A172 (cell line): ENCODE measurements around the gene LRRC70. TPM values are rescaled to one million over a fixed set of nuclear protein-coding genes. Genes with fewer than 3 reads are reported as not detected.
"Not testable (repeated sequence)": the region's sequence is repeated elsewhere in the genome, so short reads cannot be mapped to it uniquely, and the experiment has no call there.

Experiments used
- DNase-seq: peaks from one replicate; pipeline ENCODE4 v3.0.0-alpha.2; 2015; ENCODE audit warnings: low spot score
- total RNA-seq: library from RNA; depleted of rRNA; stranded (reverse); fragments of >200 nt; shearing (Covaris generic); gene quantifications from 2 replicates; pipeline ENCODE4 v1.2.3, GENCODE V29; 2014; rRNA removed

Gene LRRC70
- total RNA-seq, 1 experiment from 2014 or later, result 1.4 TPM

DNA sequence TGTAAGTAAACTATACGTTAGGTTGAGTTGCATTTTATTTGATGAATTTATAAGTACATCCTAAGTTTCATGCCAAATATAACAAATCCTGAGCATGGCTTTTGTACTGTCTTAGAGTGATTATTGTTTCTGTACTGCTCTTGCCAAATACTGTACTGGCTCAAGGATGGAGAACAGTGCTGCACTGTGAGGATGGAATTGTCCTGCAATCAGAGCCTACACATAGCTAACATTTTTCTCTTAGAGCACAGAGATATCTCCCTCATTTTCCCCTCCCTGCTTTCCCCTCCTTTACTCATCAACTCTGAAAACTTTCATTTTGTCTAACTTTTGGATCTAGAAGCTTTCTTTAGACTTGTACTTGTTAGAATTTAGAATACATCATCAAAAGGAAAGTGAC, 28.3 kb downstream of the LRRC70 start:
- no peak for DNase-seq

DNA sequence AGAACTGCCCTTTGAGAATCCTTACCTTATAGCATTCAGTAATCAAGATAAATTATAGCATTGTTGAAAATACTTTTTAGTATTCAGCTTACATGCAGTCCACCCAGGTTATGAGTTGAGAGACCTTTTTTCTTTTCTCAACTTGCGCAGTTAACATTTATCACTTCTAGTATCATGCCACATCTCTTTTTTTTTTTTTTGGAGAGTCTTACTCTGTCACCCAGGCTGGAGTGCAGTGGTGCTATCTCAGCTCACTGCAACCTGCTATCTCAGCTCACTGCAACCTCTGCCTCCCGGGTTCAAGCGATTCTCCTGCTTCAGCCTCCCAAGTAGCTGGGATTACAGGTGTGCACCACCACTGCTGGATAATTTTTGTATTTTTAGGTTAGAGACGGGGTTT, 29.0 kb downstream of the LRRC70 start:
- DNase-seq, result no peak

DNA sequence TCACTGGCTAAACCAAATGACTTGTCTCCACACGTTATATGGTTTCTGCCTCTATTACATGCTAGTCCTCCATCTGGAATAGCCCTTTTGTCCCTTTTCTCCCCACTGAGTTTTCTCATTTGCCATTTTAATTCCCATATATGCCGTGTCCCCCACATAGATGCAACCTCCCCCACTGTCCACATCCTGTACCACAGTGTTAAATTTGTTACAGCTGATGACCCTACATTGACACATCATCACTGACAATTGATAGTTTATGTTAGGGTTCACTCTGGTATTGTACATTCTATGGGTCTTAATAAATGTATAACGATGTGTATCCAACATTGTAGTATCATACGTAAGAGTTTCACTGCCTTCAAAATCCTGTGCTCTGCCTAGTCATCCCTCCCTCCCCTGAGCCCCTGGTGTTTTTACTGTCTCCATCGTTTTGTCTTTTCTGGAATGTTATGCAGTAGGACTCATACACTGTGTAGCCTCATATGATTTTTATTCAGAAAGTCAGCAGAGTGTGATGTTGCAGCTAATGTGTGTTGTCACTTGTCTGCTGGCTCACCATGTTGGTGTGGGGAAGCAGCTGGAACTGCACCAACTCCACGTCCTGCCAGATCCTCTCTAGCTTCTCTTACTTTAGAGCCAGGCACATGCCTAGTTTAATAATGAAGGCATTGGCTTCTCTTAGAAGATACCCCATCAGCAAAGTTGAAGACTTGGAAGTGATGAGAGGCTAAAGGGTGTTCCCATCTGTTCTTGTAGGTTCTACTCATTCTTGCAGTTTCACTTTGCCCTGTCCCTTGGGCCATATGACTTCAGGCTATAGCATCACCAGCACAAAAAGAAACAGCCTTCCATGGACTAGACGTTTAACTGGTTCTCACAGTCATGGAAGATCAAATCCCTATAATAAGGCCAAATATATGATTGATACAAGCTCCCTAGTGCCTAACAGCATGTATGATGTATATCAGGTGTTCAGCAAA, 30.2 kb downstream of the LRRC70 start:
- no peak for DNase-seq

DNA sequence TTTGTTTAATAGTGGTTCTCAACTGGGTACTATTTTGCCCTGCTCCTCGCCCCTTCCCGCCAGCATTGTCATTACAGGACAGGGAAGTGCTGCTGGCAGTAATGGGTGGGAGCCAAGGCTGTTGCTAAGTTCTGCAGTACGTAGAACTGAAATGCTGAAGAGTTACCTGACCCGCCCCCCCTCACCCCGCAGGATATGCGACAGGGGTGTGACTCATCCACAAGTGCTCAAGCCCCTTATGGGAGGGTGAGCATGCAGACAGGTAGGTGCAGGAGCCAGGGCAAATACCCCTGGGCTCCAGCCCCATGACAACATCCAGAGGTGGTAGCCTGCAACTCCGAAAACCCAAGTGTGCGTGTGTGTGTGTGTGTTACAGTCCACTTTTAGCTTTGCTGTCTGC, 35.7 kb downstream of the LRRC70 start:
- no peak for DNase-seq

DNA sequence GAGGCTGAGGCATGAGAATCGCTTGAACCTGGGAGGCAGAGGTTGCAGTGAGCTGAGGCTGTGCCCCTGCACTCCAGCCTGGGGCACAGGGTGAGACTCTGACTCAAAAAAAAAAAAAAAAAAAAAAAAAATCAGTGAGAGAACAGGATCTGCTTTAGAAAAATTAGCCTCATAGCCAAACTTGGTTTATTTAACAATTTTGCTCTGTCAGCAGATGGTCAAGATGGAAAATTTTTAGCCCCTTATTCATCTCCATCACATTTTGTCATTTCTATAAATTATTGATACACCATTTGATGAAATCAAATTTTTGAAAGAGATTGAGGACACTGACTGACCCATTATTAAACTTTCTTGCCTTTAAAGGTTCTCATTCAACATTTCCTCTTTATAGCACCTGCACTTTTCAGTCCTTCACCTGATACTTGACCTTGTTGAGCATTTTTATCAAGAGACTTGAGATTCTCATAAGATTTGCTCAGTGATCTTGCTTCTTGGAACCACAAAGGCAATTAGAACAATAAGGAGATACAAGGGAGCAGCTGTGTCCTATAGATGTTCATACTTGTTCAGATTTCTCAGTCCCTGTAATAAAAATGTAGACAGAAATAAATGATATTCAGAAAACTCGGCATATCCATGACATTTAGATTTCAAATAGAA, 38.1 kb downstream of the LRRC70 start:
- DNase-seq, result no peak

DNA sequence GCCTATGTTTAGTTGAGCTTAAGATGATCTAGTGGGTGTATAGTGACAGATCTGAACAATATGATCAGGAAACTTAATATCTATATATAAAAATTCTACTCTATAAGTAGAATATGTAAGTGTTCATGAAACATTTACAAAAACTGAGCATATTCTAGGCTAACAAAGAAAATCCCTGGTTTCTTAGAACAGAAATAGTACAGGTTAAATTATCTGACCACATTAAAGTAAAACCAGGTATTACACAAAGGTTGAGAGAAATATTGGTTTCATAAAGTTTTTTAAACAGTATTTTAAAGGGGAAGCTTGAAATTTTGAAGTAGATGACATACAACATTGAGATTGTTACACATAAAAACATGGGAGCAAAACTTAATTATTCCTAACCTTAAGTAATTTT, 39.3 kb downstream of the LRRC70 start:
- no peak for DNase-seq

DNA sequence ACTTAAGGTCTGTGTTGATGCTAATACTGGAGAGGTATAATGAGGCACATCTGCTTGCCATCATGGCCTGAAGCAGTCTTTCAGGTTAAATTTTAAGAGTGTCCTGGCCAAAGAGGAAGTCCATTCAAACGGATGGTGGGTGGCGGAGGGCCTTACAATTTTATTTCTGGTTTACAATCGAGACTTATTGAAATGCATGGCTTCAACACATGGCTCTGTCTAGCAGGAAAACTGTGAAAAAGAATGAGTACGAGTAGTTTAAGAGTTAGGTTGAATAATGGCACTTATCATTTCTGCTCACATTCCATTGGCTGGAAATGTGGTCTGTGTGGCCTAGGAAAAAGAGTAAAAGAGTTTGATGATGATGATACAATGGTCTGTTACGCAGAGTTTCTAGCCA, 42.1 kb downstream of the LRRC70 start:
- DNase-seq, result no peak

DNA sequence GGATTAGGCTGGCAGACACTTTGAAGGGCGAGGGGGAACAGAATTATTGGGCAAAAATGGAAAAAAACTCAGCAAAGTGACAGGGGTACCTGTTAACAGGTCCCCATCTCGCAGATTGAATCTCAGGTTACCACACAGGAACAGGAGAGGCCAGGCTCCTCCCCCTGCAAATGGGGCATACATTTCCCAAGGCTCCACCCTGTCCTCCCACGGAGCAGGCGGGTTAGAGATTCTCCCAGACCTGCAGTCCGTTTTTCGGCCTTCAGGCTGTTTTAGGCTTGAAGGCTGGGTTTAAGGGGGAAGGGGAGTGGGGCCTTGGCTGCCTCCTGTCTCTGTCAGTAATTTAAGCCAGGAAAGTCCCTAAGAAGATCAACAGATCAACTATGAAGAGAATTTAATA, 42.7 kb downstream of the LRRC70 start:
- DNase-seq, result no peak

DNA sequence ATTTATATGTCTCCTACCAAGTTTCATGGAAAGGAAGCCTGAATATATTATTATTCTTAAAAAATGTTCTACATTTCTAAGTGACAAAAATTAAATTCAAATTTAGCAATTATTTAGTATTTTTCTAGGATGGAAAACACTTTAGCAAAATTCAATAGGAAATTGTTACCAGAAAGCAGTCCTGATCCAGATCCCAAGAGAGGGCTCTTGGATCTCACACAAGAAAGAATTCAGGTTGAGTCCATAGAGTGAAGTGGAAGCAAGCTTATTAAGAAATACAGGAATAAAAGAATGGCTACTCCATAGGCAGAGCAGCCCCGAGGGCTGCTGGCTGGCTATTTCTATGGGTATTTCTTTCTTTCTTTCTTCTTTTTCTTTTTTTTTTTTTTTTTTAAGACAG, 44.7 kb downstream of the LRRC70 start:
- DNase-seq, result no peak

DNA sequence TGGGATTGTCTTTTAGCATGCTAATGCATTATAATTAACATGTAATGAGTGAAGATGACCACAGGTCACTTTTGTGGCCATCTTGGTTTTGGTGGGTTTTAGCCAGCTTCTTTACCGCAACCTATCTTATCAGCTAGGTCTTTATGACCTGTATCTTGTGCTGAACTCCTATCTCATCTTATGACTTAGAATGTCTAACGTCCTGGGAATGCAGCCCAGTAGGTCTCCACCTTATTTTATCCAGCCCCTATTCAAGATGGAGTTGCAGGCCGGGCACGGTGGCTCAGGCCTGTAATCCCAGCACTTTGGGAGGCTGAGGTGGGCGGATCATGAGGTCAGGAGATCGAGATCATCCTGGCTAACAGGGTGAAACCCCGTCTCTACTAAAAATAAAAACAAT, 45.8 kb downstream of the LRRC70 start:
- DNase-seq, result not testable (repeated sequence)

DNA sequence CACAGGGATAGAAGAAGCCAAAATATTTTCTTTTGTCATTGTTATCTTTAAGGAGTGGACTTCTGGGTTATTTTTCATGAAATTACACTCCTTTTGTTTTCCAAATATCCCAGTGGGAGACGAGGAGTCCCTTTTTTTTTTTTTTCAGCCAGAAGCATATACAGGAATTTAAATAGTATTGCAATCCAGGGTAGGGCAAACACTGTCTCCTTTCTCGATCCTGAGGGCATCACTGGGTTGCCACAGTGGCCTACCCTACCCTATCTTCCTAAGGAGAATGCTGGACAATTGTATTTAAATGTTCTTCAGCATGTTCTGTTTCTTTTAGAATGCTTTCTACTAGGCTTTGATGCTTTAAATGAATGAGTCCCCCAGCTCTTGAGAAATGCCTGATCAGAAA, 47.9 kb downstream of the LRRC70 start:
- DNase-seq, result no peak

DNA sequence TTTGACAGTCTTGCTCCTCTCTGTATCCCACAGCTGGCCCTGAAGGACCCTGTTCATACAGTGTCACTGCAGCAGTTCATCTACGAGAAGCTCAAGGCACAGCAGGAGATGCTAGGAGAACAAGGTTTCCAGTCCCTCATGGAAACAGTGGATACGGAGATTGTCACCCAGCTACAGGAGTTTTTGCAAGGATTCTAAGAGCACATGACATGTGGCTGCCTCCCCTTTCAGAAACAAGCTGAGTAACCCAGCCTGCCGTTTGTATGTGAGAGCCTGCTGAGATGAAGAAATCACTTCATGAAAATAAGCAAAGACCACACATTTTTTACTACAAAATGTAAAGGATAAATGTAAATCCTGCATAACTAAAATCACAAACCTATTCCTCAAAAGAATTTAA, 48.5 kb downstream of the LRRC70 start:
- no peak for DNase-seq

DNA sequence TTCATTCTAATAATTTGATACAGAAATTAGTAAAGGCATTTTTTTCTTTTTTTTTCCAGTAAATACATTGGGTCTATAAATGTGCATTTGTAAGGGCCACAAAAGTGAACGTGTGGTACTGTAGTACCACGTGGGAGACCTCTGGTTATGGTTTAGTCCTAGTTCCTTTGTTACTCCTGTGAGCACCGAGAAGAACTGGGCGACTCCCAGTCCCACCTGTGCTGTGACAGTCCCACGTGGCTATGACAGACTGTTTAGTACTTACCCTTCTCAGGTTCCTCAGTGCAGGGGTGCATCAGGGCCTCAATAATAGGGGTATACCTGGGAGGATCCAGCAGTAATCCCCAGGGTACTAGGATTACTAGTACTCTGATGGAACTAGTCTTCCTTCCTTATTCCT, 49.3 kb downstream of the LRRC70 start:
- DNase-seq, result no peak

Other genes with a start within 250 kb of the LRRC70 start
- 47.3 and 66.1 TPM in 2 replicates for gene DIMT1, start 174.9 kb upstream of the LRRC70 start, total RNA-seq
- gene IPO11, start 166.1 kb upstream of the LRRC70 start, total RNA-seq, result 36.5 and 38.9 TPM in 2 replicates